Fibroblast of skin of right quadriceps (primary cell): Measurements from ENCODE around the gene DCUN1D2.
"Not testable (repeated sequence)": the region's sequence is repeated elsewhere in the genome, so short reads cannot be mapped to it uniquely, and the experiment has no call there.

ENCODE experiments used
- DNase-seq: peaks from one replicate; pipeline ENCODE4 v3.0.0-alpha.2; 2013

Gene DCUN1D2

GRCh38 chr13:113460599-113460998 is 29.9 kb downstream of the DCUN1D2 start:
- DNase-seq, result no peak

- DNase-seq, result no peak
Measured at GRCh38 chr13:113460064-113460555, 30.4 kb downstream of the DCUN1D2 start.

GRCh38 chr13:113458253-113459065 is 32.1 kb downstream of the DCUN1D2 start:
- peak; percentile 24 for DNase-seq

- DNase-seq, result no peak
Measured at GRCh38 chr13:113457510-113457909, 33.0 kb downstream of the DCUN1D2 start.

- no peak for DNase-seq
Measured at GRCh38 chr13:113456116-113456702, 34.3 kb downstream of the DCUN1D2 start.

GRCh38 chr13:113455384-113455783 is 35.1 kb downstream of the DCUN1D2 start:
- DNase-seq, result no peak

- no peak for DNase-seq
Measured at GRCh38 chr13:113454936-113455335, 35.6 kb downstream of the DCUN1D2 start.

GRCh38 chr13:113452942-113453901 is 37.3 kb downstream of the DCUN1D2 start, which contains the start of gene ADPRHL1:
TSS of gene ADPRHL1 (minus strand) at chr13:113453488. CDS start at chr13:113453437, 51 bp downstream.
- DNase-seq, result peak; percentile 12

GRCh38 chr13:113452466-113452865 is 38.0 kb downstream of the DCUN1D2 start:
- DNase-seq, result no peak

- DNase-seq, result no peak
Measured at GRCh38 chr13:113451951-113452421, 38.5 kb downstream of the DCUN1D2 start.

- not testable (repeated sequence) for DNase-seq
Measured at GRCh38 chr13:113450861-113451620, 39.5 kb downstream of the DCUN1D2 start.

- DNase-seq, result not testable (repeated sequence)
Measured at GRCh38 chr13:113450348-113450744, 40.2 kb downstream of the DCUN1D2 start.

- DNase-seq, result no peak
Measured at GRCh38 chr13:113449693-113450347, 40.7 kb downstream of the DCUN1D2 start.

- no peak for DNase-seq
Measured at GRCh38 chr13:113448885-113449692, 41.4 kb downstream of the DCUN1D2 start.

GRCh38 chr13:113448545-113448884 is 42.0 kb downstream of the DCUN1D2 start:
- DNase-seq, result no peak

- DNase-seq, result no peak
Measured at GRCh38 chr13:113447596-113447995, 42.9 kb downstream of the DCUN1D2 start.

GRCh38 chr13:113446488-113446854 is 44.0 kb downstream of the DCUN1D2 start:
- DNase-seq, result no peak

- DNase-seq, result no peak
Measured at GRCh38 chr13:113445791-113446487, 44.6 kb downstream of the DCUN1D2 start.

- no peak for DNase-seq
Measured at GRCh38 chr13:113443991-113444390, 46.5 kb downstream of the DCUN1D2 start.

- DNase-seq, result no peak
Measured at GRCh38 chr13:113442985-113443362, 47.5 kb downstream of the DCUN1D2 start.
